ENCODE results near the gene TKT. TPM values are rescaled to one million over a fixed set of nuclear protein-coding genes. Genes with fewer than 3 reads are reported as not detected.
"Not testable (repeated sequence)": the region's sequence is repeated elsewhere in the genome, so short reads cannot be mapped to it uniquely, and the experiment has no call there.

Gene TKT
- total RNA-seq, 6 experiments from 2014 or later, result 98.9 to 257 (median 146) TPM

- not testable (repeated sequence) for H3K9me3 ChIP-seq, H3K27ac ChIP-seq, H3K4me3 ChIP-seq, DNase-seq, H3K27me3 ChIP-seq
- intact Hi-C loops (cut with DNase I), result loop anchor here in 1 of 2 donors (10.0 kb wide), 1 partner anchor 405 kb away; no protein-coding TSS in a partner anchor
- TF ChIP-seq, protein P1, sequence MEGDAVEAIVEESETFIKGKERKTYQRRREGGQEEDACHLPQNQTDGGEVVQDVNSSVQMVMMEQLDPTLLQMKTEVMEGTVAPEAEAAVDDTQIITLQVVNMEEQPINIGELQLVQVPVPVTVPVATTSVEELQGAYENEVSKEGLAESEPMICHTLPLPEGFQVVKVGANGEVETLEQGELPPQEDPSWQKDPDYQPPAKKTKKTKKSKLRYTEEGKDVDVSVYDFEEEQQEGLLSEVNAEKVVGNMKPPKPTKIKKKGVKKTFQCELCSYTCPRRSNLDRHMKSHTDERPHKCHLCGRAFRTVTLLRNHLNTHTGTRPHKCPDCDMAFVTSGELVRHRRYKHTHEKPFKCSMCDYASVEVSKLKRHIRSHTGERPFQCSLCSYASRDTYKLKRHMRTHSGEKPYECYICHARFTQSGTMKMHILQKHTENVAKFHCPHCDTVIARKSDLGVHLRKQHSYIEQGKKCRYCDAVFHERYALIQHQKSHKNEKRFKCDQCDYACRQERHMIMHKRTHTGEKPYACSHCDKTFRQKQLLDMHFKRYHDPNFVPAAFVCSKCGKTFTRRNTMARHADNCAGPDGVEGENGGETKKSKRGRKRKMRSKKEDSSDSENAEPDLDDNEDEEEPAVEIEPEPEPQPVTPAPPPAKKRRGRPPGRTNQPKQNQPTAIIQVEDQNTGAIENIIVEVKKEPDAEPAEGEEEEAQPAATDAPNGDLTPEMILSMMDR (IDR thresholded peaks at IDR 0.05), result peak; percentile 90 to 96 (median 92)
- Histone ChIP-seq H3K36me3 (peaks cover 0 to 13% (median 2%) of the 10 kb centered on the region in 4 donors), H3K4me1 (peaks cover 0 to 24% (median 0%) of the 10 kb centered on the region in 4 donors)
- WGBS (ENCODE audit: insufficient coverage, low coverage, low lambda C conversion rate, missing lambda C conversion rate), result 46% methylated on average over 5 of the region's 5 CpGs
- ATAC-seq, result peak; percentile 85 to 88 (median 86)
These were observed 43.8 kb upstream of the TKT start for GRCh38 chr3:53299611-53300023.

GRCh38 chr3:53295410-53295809 is 39.6 kb upstream of the TKT start:
- WGBS (ENCODE audit: insufficient coverage, low coverage, low lambda C conversion rate, missing lambda C conversion rate), result 100% methylated on average over 1 of the region's 1 CpG
- H3K27ac ChIP-seq, result no peak overlapping the region
- intact Hi-C loops (cut with DNase I), result no loop called here
- H3K4me1 ChIP-seq, result no peaks in the 10 kb centered on the region
- no peak overlapping the region for H3K4me3 ChIP-seq
- DNase-seq (no peak), ATAC-seq (no peak)
- no peaks in the 10 kb centered on the region for H3K9me3 ChIP-seq
- TF ChIP-seq POLR2A (IDR thresholded peaks at IDR 0.05), result no peak
- TF ChIP-seq, protein P1 (IDR thresholded peaks at IDR 0.05), result no peak
- H3K36me3 ChIP-seq, result peaks cover 0 to 13% (median 6%) of the 10 kb centered on the region in 4 donors
- H3K27me3 ChIP-seq, result no peaks in the 10 kb centered on the region

DNA sequence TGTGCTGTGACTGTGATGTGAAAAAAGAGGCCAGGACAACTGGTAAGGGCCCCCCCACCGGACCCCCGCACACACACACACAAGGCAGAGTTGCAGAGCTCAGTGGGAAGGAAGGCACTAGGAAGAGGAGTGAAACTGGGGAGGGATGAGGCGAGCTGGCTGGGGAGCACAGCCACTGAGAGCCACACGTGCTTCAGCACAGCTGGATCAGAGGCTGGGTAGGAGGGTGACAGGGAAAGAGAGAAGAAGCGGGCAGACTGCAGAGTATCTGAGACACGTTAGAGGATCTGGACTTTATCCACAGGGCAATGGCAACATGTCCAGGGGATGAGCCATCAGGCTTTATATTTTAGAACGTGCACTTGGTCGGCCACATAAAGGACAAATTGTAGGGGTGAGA is 38.0 kb upstream of the TKT start:
- Histone ChIP-seq H3K27me3 (no peaks in the 10 kb centered on the region), H3K27ac (no peak overlapping the region), H3K36me3 (peaks cover 0 to 12% (median 4%) of the 10 kb centered on the region in 4 donors), H3K4me1 (no peaks in the 10 kb centered on the region), H3K9me3 (no peaks in the 10 kb centered on the region), H3K4me3 (no peak overlapping the region)
- no peak for DNase-seq
- intact Hi-C loops (cut with DNase I), result no loop called here
- ATAC-seq, result no peak
- 81% methylated on average over 6 of the region's 8 CpGs for WGBS (ENCODE audit: insufficient coverage, low coverage, low lambda C conversion rate, missing lambda C conversion rate)
- TF ChIP-seq POLR2A (IDR thresholded peaks at IDR 0.05), result no peak
- TF ChIP-seq, protein P1 (IDR thresholded peaks at IDR 0.05), result no peak

DNA sequence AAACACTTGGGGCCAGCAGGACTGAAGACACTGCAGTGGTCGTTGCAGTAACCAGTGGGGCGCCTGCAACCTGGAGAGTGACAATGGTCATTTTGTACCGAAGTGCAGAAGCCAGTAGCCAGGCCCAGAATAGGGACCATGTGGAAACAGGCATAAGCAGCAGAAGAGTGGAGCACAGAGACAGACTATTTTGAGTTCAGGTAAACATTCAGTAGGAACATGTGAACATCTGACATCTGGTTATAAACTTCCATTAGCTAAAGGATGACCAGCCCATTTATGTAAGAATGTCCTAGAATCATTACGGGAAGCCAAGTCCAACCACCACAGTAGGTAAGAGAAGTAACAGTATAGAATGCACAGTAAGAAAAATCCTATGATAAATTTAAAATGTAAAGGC is 32.4 kb upstream of the TKT start:
- H3K27me3 ChIP-seq, result no peaks in the 10 kb centered on the region
- H3K27ac ChIP-seq, result no peak overlapping the region
- no peak for DNase-seq
- WGBS (ENCODE audit: insufficient coverage, low coverage, low lambda C conversion rate, missing lambda C conversion rate), result 84% methylated on average over 4 of the region's 4 CpGs
- no peak for TF ChIP-seq POLR2A (IDR thresholded peaks at IDR 0.05)
- TF ChIP-seq, protein P1 (IDR thresholded peaks at IDR 0.05), result no peak
- intact Hi-C loops (cut with DNase I), result no loop called here
- H3K9me3 ChIP-seq, result no peaks in the 10 kb centered on the region
- peaks cover 0 to 42% (median 10%) of the 10 kb centered on the region in 4 donors for H3K36me3 ChIP-seq
- ATAC-seq, result no peak
- no peak overlapping the region for H3K4me3 ChIP-seq
- H3K4me1 ChIP-seq, result no peaks in the 10 kb centered on the region

Data from right lobe of liver (tissue), 6 donors.